GM18870 (cell line): ENCODE measurements around the gene MKLN1.
"Not testable (repeated sequence)": the region's sequence is repeated elsewhere in the genome, so short reads cannot be mapped to it uniquely, and the experiment has no call there.

ENCODE experiments used
- ATAC-seq: cut with Tn5 transposase; IDR thresholded peaks from one replicate; pipeline ENCODE4 v1.9.1; 2021; ENCODE audit warnings: moderate library complexity; ENCODE audit not compliant: unreplicated experiment

MKLN1 gene

GRCh38 chr7:131307627-131308026 is 20.0 kb upstream of the MKLN1 start:
- no peak for ATAC-seq

- ATAC-seq = no peak
Measured at GRCh38 chr7:131312838-131313237, 14.8 kb upstream of the MKLN1 start.

GRCh38 chr7:131320603-131321002 is 7.1 kb upstream of the MKLN1 start:
- ATAC-seq = no peak

GRCh38 chr7:131321656-131322055 is 6.0 kb upstream of the MKLN1 start:
- no peak for ATAC-seq

- ATAC-seq = no peak
Measured at GRCh38 chr7:131322061-131322460, 5.6 kb upstream of the MKLN1 start.

GRCh38 chr7:131322861-131323260 is 4.8 kb upstream of the MKLN1 start:
- no peak for ATAC-seq

- ATAC-seq = no peak
Measured at GRCh38 chr7:131325179-131325840, 2.4 kb upstream of the MKLN1 start.

GRCh38 chr7:131326576-131326975 is 1.1 kb upstream of the MKLN1 start:
- ATAC-seq = no peak

GRCh38 chr7:131327049-131327625 is 539 bp upstream of the MKLN1 start:
- ATAC-seq = no peak

GRCh38 chr7:131328377-131329175 is 900 bp downstream of the MKLN1 start:
- no peak for ATAC-seq

- no peak for ATAC-seq
Measured at GRCh38 chr7:131329176-131329570, 1.5 kb downstream of the MKLN1 start.

- ATAC-seq = no peak
Measured at GRCh38 chr7:131330299-131330698, 2.6 kb downstream of the MKLN1 start.

GRCh38 chr7:131331806-131332205 is 4.1 kb downstream of the MKLN1 start:
- no peak for ATAC-seq

- ATAC-seq = not testable (repeated sequence)
Measured at GRCh38 chr7:131332729-131333128, 5.1 kb downstream of the MKLN1 start.

- no peak for ATAC-seq
Measured at GRCh38 chr7:131335639-131336381, 8.1 kb downstream of the MKLN1 start.

- ATAC-seq = no peak
Measured at GRCh38 chr7:131336956-131337355, 9.3 kb downstream of the MKLN1 start.

GRCh38 chr7:131338173-131338572 is 10.5 kb downstream of the MKLN1 start:
- ATAC-seq = no peak

- ATAC-seq = no peak
Measured at GRCh38 chr7:131338691-131339390, 11.2 kb downstream of the MKLN1 start.

GRCh38 chr7:131341690-131342089 is 14.0 kb downstream of the MKLN1 start:
- no peak for ATAC-seq

- ATAC-seq = no peak
Measured at GRCh38 chr7:131342864-131343442, 15.3 kb downstream of the MKLN1 start.
